IPS-20b (cell line): Measurements from ENCODE around the gene RNASE12.
"Not testable (repeated sequence)": the region's sequence is repeated elsewhere in the genome, so short reads cannot be mapped to it uniquely, and the experiment has no call there.

Experiments used
- H3K27ac ChIP-seq: one replicate; pipeline ENCODE4 v1.5.1; 2013; ENCODE audit warnings: low read length
- H3K27me3 ChIP-seq: 2 replicates; pipeline ENCODE4 v1.6.1; 2013; ENCODE audit warnings: mild to moderate bottlenecking, low read length, inconsistent platforms; ENCODE audit not compliant: insufficient read depth
- H3K36me3 ChIP-seq: 2 replicates; pipeline ENCODE4 v1.6.1; 2013; ENCODE audit warnings: low read depth, mild to moderate bottlenecking, inconsistent platforms, low read length, moderate library complexity; ENCODE audit not compliant: insufficient read depth
- H3K4me1 ChIP-seq: 2 replicates; pipeline ENCODE4 v1.6.1; 2013; ENCODE audit warnings: mild to moderate bottlenecking, control low read depth, inconsistent platforms, low read length, moderate library complexity; ENCODE audit not compliant: insufficient read depth
- H3K4me3 ChIP-seq: 2 replicates; pipeline ENCODE4 v1.5.1; 2013; ENCODE audit warnings: mild to moderate bottlenecking, low read length, inconsistent platforms
- H3K9ac ChIP-seq: 2 replicates; pipeline ENCODE4 v1.6.1; 2013; ENCODE audit warnings: low read depth, mild to moderate bottlenecking, inconsistent platforms, low read length, moderate library complexity
- H3K9me3 ChIP-seq: 2 replicates; pipeline ENCODE4 v1.6.1; 2013; ENCODE audit warnings: mild to moderate bottlenecking, low read depth, low read length, inconsistent platforms; ENCODE audit not compliant: insufficient read depth

The RNASE12 gene

GRCh38 chr14:20569865-20570264, 21.3 kb downstream of the RNASE12 start:
- not testable (repeated sequence) for H3K27me3 ChIP-seq, H3K36me3 ChIP-seq, H3K4me3 ChIP-seq, H3K9ac ChIP-seq, H3K27ac ChIP-seq, H3K4me1 ChIP-seq
- H3K9me3 ChIP-seq = peaks cover 12% of the 10 kb centered on the region

- Histone ChIP-seq H3K36me3 (0 out of 2 replicates have a peak, but pooled peaks cover 3% of the 10 kb centered on the region), H3K4me3 (no peak overlapping the region), H3K4me1 (peaks cover 6% of the 10 kb centered on the region), H3K27me3 (no peaks in the 10 kb centered on the region), H3K9me3 (peaks cover 12% of the 10 kb centered on the region), H3K27ac (no peak overlapping the region), H3K9ac (no peak overlapping the region)
These were observed 22.1 kb downstream of the RNASE12 start for GRCh38 chr14:20569066-20569465.

GRCh38 chr14:20568393-20568792, 22.8 kb downstream of the RNASE12 start:
- Histone ChIP-seq H3K4me3 (no peak overlapping the region), H3K9me3 (peaks cover 12% of the 10 kb centered on the region)

GRCh38 chr14:20567199-20567598, 24.0 kb downstream of the RNASE12 start:
- not testable (repeated sequence) for H3K27me3 ChIP-seq, H3K36me3 ChIP-seq

More at GRCh38 chr14:20568393-20568792, 22.8 kb downstream of the RNASE12 start:
- H3K27ac ChIP-seq = no peak overlapping the region
- H3K36me3 ChIP-seq = 0 out of 2 replicates have a peak, but pooled peaks cover 3% of the 10 kb centered on the region
- H3K27me3 ChIP-seq = no peaks in the 10 kb centered on the region
- peaks cover 6% of the 10 kb centered on the region for H3K4me1 ChIP-seq
- no peak overlapping the region for H3K9ac ChIP-seq

GRCh38 chr14:20564501-20564997, 26.6 kb downstream of the RNASE12 start:
- peaks cover 12% of the 10 kb centered on the region for H3K9me3 ChIP-seq

More at GRCh38 chr14:20567199-20567598, 24.0 kb downstream of the RNASE12 start:
- not testable (repeated sequence) for H3K4me3 ChIP-seq, H3K9ac ChIP-seq, H3K4me1 ChIP-seq, H3K27ac ChIP-seq
- H3K9me3 ChIP-seq = peaks cover 12% of the 10 kb centered on the region

GRCh38 chr14:20563971-20564370, 27.2 kb downstream of the RNASE12 start:
- Histone ChIP-seq H3K27me3 (no peaks in the 10 kb centered on the region), H3K9me3 (peaks cover 6% of the 10 kb centered on the region), H3K27ac (no peak overlapping the region), H3K9ac (no peak overlapping the region), H3K4me3 (no peak overlapping the region), H3K4me1 (peaks cover 10% of the 10 kb centered on the region), H3K36me3 (no peaks in the 10 kb centered on the region)

More at GRCh38 chr14:20564501-20564997, 26.6 kb downstream of the RNASE12 start:
- Histone ChIP-seq H3K27ac (no peak overlapping the region), H3K4me3 (no peak overlapping the region), H3K4me1 (peaks cover 7% of the 10 kb centered on the region; the same call in 1 of the 2 replicates), H3K9ac (no peak overlapping the region), H3K36me3 (0 out of 2 replicates have a peak, but pooled peaks cover 3% of the 10 kb centered on the region), H3K27me3 (no peaks in the 10 kb centered on the region)

GRCh38 chr14:20560961-20561360, 30.2 kb downstream of the RNASE12 start, which contains the start of gene RNASE9:
RNASE9 (minus strand) TSS chr14:20561047.
- Histone ChIP-seq H3K9me3 (no peaks in the 10 kb centered on the region), H3K9ac (peak within 1 kb of the TSS; percentile 29; the same call in 1 of the 2 replicates), H3K27me3 (no peaks in the 10 kb centered on the region), H3K4me1 (peaks cover 32% of the 10 kb centered on the region), H3K36me3 (no peaks in the 10 kb centered on the region), H3K4me3 (peak within 1 kb of the TSS; percentile 33; the same call in 1 of the 2 replicates), H3K27ac (peak within 1 kb of the TSS; percentile 62)

GRCh38 chr14:20559461-20559904, 31.7 kb downstream of the RNASE12 start:
- Histone ChIP-seq H3K9me3 (no peaks in the 10 kb centered on the region), H3K36me3 (no peaks in the 10 kb centered on the region), H3K4me1 (peaks cover 34% of the 10 kb centered on the region), H3K27me3 (no peaks in the 10 kb centered on the region), H3K27ac (peak overlapping the region; percentile 62), H3K4me3 (peak overlapping the region; percentile 33; the same call in 1 of the 2 replicates), H3K9ac (peak overlapping the region; percentile 29; the same call in 1 of the 2 replicates)

- H3K9me3 ChIP-seq = no peaks in the 10 kb centered on the region
- H3K36me3 ChIP-seq = no peaks in the 10 kb centered on the region
- H3K9ac ChIP-seq = no peak overlapping the region
- no peak overlapping the region for H3K4me3 ChIP-seq
- H3K27me3 ChIP-seq = no peaks in the 10 kb centered on the region
- peaks cover 34% of the 10 kb centered on the region for H3K4me1 ChIP-seq
- H3K27ac ChIP-seq = no peak overlapping the region
These were observed 34.0 kb downstream of the RNASE12 start for GRCh38 chr14:20557212-20557542.

GRCh38 chr14:20556500-20557211, 34.5 kb downstream of the RNASE12 start:
- no peaks in the 10 kb centered on the region for H3K9me3 ChIP-seq
- no peaks in the 10 kb centered on the region for H3K27me3 ChIP-seq
- no peak overlapping the region for H3K4me3 ChIP-seq
- H3K27ac ChIP-seq = no peak overlapping the region
- peaks cover 34% of the 10 kb centered on the region for H3K4me1 ChIP-seq
- H3K36me3 ChIP-seq = no peaks in the 10 kb centered on the region
- no peak overlapping the region for H3K9ac ChIP-seq

- H3K4me3 ChIP-seq = no peak overlapping the region
- no peak overlapping the region for H3K27ac ChIP-seq
- no peaks in the 10 kb centered on the region for H3K9me3 ChIP-seq
- H3K9ac ChIP-seq = no peak overlapping the region
- H3K4me1 ChIP-seq = peaks cover 31% of the 10 kb centered on the region
- no peaks in the 10 kb centered on the region for H3K36me3 ChIP-seq
- H3K27me3 ChIP-seq = no peaks in the 10 kb centered on the region
These were observed 35.3 kb downstream of the RNASE12 start for GRCh38 chr14:20555845-20556244.

GRCh38 chr14:20553024-20553423, 38.2 kb downstream of the RNASE12 start:
- Histone ChIP-seq H3K9me3 (no peaks in the 10 kb centered on the region), H3K36me3 (no peaks in the 10 kb centered on the region), H3K4me3 (no peak overlapping the region), H3K27ac (no peak overlapping the region), H3K4me1 (0 out of 2 replicates have a peak, but pooled peaks cover 15% of the 10 kb centered on the region), H3K27me3 (no peaks in the 10 kb centered on the region), H3K9ac (no peak overlapping the region)
